Measurements from ENCODE around the gene GRHL1.

Gene GRHL1

DNA sequence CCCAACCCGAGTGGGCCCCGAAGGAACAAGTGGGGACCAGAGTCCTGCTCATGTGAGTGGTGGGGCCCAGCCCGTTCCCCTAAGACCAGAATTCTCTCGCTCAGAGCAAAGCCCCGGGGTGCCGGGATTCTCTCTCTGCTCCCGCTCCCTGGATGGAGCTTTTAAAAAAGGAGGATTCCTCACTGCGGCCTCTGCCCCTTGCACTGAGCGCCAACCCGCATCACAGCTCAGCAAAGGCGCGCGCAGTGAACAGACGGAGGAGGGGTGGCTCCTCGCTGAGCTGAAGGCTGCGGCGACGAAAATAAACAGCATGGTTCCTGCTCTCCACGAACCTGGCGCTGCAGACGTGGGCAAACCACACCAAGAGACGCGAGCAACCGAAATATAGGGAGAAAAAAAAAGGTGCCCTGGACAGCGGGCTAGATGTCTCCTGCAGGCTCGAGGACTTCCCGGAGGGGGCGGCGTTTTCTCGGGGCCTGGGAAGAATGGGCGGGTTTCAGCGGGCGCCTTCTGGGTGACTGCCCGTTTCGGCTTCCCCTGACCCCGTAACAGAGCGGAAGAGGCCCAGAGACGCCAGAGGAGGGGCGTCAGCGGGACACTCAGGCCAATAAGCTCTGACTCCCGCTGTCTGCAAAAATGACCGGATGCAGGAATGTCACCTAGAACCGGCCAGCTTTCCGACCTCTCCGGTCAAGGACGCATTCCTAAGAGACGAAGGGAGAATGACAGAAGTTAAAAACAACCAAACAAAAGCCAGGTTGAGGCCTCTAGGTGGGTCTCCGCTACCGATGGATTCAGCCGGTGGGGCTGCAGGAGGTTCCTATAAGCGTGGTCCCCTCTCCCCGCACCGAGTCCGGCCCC is 91.0 kb downstream of the GRHL1 start:
- Histone ChIP-seq H3K36me3 (no peaks in the 10 kb centered on the region), H3K27ac (no peak overlapping the region), H3K9me3 (no peaks in the 10 kb centered on the region), H3K27me3 (peaks cover 41% of the 10 kb centered on the region), H3K4me1 (ENCODE audit: control insufficient read depth in 1 of 2, insufficient read depth in 1 of 2, low read depth in 1 of 2, low read length in 1 of 2) (peaks cover 9 to 14% of the 10 kb centered on the region in 2 experiments), H3K4me3 (ENCODE audit: low read depth in 1 of 2, low read length in 1 of 2) (peak overlapping the region; percentile 64 to 65)
- TF ChIP-seq, protein P1, sequence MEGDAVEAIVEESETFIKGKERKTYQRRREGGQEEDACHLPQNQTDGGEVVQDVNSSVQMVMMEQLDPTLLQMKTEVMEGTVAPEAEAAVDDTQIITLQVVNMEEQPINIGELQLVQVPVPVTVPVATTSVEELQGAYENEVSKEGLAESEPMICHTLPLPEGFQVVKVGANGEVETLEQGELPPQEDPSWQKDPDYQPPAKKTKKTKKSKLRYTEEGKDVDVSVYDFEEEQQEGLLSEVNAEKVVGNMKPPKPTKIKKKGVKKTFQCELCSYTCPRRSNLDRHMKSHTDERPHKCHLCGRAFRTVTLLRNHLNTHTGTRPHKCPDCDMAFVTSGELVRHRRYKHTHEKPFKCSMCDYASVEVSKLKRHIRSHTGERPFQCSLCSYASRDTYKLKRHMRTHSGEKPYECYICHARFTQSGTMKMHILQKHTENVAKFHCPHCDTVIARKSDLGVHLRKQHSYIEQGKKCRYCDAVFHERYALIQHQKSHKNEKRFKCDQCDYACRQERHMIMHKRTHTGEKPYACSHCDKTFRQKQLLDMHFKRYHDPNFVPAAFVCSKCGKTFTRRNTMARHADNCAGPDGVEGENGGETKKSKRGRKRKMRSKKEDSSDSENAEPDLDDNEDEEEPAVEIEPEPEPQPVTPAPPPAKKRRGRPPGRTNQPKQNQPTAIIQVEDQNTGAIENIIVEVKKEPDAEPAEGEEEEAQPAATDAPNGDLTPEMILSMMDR (IDR thresholded peaks at IDR 0.05): no peak

DNA sequence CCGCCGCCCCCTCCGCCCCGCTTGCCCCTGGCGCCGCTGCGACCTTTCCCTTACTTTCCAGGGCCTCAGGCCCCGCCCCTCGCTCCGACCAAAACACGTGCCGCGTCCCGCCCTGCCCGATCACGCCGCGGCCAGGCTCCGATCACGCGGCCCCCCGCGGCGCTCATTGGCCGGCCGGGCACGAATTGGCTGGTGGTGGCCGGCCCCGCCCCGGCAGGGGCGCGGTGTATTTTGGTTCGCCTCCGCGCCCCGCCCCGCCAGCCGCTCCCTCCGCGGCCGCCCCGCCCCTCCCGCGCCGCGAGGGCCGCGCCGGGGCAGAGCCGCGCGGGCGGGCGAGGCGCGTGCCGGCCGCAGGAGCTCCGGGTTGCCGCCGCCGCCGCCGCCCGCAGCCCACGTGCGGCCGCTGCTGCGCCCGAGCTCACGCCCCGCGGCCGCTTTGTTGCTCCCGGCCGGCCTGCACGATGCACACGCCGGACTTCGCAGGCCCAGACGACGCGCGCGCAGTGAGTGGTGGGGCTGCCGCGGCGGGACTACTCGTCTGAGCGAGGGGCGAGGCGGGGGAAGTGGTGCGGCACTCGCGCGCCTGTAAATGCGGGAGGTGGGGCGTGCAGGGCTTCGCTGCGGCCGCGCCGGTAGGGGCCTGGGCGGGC is 91.9 kb downstream of the GRHL1 start, which contains the start of gene KLF11:
Gene KLF11, plus strand, starts transcription at position 295 of the 650 bp plus-strand sequence. Its CDS starts 167 bp downstream, at position 462.
- TF ChIP-seq, protein P1 (IDR thresholded peaks at IDR 0.05): no peak
- Histone ChIP-seq H3K4me3 (ENCODE audit: low read depth in 1 of 2, low read length in 1 of 2) (peak within 1 kb of the TSS; percentile 65), H3K9me3 (no peaks in the 10 kb centered on the region), H3K4me1 (ENCODE audit: control insufficient read depth in 1 of 2, insufficient read depth in 1 of 2, low read depth in 1 of 2, low read length in 1 of 2) (peaks cover 9 to 14% of the 10 kb centered on the region in 2 experiments), H3K27ac (peak within 1 kb of the TSS; percentile 68), H3K27me3 (peaks cover 41% of the 10 kb centered on the region), H3K36me3 (no peaks in the 10 kb centered on the region)

DNA sequence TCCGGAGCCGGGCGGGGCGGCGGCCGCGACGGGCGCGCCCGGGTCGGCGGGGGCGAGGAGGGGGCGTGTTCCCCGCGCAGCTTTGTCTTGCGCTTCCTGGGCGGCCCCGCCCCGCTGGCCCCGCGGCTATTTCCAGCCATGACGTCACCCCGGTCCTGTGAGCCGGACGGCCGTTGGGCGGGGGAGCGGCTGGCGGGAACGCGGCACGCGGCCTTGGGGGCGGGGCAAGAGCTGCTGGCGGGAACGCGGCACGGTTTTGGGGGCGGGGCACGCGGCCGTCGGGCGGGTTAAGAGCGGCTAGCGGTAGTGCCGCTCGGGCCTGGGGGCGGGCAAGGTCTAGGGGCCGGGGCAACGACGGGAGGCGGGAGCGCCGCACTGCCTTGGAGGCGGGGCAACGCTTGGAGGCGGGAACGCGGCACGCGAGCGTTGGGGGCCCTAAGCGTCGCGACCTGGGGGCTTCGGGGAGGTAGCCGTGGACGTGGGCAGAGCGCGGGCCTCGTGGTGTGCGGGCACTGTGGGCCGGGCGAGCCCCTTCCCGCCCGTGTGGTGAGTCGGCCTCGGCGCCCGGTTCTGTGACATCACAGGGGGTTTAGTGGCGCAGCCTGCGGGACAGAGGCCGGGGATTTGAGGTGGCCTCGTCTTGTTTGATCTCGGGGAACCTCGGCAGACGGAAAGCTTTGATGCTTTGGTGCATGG is 92.6 kb downstream of the GRHL1 start:
- Histone ChIP-seq H3K36me3 (no peaks in the 10 kb centered on the region), H3K9me3 (no peaks in the 10 kb centered on the region), H3K27ac (peak overlapping the region; percentile 68), H3K4me3 (ENCODE audit: low read depth in 1 of 2, low read length in 1 of 2) (peak overlapping the region; percentile 62 to 65), H3K27me3 (peaks cover 41% of the 10 kb centered on the region), H3K4me1 (ENCODE audit: control insufficient read depth in 1 of 2, insufficient read depth in 1 of 2, low read depth in 1 of 2, low read length in 1 of 2) (peaks cover 9 to 14% of the 10 kb centered on the region in 2 experiments)
- TF ChIP-seq, protein P1 (IDR thresholded peaks at IDR 0.05): peak; percentile 12

DNA sequence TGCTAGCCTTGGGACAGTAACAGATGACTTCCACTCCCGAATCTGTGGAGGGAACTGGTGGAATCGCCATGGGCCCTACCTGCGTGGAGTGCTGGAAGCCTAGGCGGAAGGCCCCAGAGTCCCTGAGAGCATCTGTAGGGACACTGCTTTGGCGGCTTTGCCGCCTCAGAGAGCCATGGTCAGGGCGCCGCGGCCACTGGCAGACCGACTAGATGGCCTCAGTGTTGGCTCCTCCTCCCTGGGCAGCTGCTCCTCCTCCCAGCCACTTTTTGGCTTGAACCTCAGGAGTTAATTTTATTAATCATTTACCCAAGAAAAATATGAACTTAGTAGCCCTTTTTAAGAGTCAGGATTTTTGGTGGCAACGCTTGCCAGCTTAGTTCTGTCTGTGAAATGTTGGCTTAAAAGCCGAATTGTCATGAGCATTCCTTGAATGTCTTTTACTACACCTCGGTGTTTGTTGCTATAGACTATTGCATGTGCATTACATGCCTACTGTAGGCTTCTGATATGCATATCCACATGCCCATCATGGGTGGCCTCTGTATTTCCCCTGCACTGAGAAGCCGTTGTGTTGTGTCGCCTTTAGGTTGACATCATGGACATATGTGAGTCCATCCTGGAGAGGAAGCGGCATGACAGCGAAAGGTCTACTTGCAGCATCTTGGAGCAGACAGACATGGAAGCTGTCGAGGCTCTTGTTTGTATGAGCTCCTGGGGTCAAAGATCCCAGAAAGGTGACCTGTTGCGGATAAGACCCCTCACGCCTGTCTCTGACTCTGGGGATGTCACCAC is 94.3 kb downstream of the GRHL1 start:
- Histone ChIP-seq H3K9me3 (no peaks in the 10 kb centered on the region), H3K4me3 (ENCODE audit: low read depth in 1 of 2, low read length in 1 of 2) (no peak overlapping the region), H3K27me3 (peaks cover 29% of the 10 kb centered on the region), H3K4me1 (ENCODE audit: control insufficient read depth in 1 of 2, insufficient read depth in 1 of 2, low read depth in 1 of 2, low read length in 1 of 2) (peaks cover 9 to 14% of the 10 kb centered on the region in 2 experiments), H3K36me3 (no peaks in the 10 kb centered on the region), H3K27ac (no peak overlapping the region)
- TF ChIP-seq, protein P1 (IDR thresholded peaks at IDR 0.05): no peak

DNA sequence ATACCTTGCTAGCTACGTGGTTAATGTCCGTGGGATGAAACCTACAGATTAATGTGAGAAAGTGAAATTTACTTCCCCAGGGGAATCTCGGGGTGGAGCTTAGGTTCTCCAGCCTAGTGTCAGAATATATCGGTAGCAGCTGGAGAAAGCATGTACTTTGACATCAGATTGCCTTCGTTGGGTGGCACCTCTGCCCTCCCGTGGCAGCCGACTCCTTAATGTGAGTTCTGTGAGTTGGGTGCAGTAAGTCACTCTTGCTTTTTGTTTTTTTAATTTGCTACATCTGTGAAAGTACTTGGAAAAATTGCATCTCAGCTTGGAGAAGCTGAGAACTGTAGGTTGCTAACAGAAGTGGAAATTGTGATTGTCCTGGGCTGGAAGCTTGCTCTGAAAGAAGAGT is 95.4 kb downstream of the GRHL1 start:
- Histone ChIP-seq H3K4me3 (ENCODE audit: low read depth in 1 of 2, low read length in 1 of 2) (no peak overlapping the region), H3K9me3 (no peaks in the 10 kb centered on the region), H3K27ac (no peak overlapping the region), H3K4me1 (ENCODE audit: control insufficient read depth in 1 of 2, insufficient read depth in 1 of 2, low read depth in 1 of 2, low read length in 1 of 2) (peaks cover 9 to 14% of the 10 kb centered on the region in 2 experiments), H3K27me3 (peaks cover 17% of the 10 kb centered on the region), H3K36me3 (no peaks in the 10 kb centered on the region)
- TF ChIP-seq, protein P1 (IDR thresholded peaks at IDR 0.05): no peak

Measured in neutrophil (primary cell).